Loucy (cell line): ENCODE results near the gene CAST.

ENCODE experiments used
- EZH2phosphoT487 ChIP-seq: fragments of 200-600 bp; IDR thresholded peaks from 2 replicates; pipeline ENCODE4 v1.6.1; 2018; ENCODE audit warnings: antibody characterized with exemption, mild to moderate bottlenecking, moderate library complexity, borderline replicate concordance
- TF ChIP-seq, protein P1 (sequence below): fragments of 200-600 bp; sonication (generic); conservative IDR thresholded peaks from 2 replicates; pipeline ENCODE4 v1.5.1; 2014; ENCODE audit warnings: mild to moderate bottlenecking, antibody characterized with exemption, low read length

DNA sequence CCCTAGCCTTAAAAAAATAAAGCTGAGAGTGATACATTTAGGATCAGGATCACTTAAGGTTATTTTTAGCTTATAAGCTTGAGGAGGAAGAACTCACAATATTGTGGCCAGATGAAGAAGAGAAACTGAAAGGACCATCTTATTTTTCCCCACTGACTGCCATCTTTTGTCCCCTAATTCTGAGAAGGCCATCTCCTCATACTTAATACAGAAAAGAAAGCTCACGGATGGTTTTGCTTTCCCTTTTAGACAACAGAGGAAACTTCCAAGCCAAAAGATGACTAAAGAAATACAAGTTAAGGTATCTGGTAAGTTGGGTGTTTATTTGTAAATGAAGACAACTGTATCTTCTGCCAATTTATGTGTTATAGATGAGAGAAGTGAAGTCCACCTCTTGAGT, 109.2 kb downstream of the CAST start:
- TF ChIP-seq, protein P1, sequence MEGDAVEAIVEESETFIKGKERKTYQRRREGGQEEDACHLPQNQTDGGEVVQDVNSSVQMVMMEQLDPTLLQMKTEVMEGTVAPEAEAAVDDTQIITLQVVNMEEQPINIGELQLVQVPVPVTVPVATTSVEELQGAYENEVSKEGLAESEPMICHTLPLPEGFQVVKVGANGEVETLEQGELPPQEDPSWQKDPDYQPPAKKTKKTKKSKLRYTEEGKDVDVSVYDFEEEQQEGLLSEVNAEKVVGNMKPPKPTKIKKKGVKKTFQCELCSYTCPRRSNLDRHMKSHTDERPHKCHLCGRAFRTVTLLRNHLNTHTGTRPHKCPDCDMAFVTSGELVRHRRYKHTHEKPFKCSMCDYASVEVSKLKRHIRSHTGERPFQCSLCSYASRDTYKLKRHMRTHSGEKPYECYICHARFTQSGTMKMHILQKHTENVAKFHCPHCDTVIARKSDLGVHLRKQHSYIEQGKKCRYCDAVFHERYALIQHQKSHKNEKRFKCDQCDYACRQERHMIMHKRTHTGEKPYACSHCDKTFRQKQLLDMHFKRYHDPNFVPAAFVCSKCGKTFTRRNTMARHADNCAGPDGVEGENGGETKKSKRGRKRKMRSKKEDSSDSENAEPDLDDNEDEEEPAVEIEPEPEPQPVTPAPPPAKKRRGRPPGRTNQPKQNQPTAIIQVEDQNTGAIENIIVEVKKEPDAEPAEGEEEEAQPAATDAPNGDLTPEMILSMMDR: no peak
- no peak for TF ChIP-seq EZH2phosphoT487
